ENCODE data around the gene SLIT1. TPM values are rescaled to one million over a fixed set of nuclear protein-coding genes. Genes with fewer than 3 reads are reported as not detected.
A peak's percentile ranks its signal among the peaks of the same experiment; 100 is the strongest.

Gene SLIT1
- total and polyA plus RNA-seq, 2 donors: 0.19 to 0.58 TPM

DNA sequence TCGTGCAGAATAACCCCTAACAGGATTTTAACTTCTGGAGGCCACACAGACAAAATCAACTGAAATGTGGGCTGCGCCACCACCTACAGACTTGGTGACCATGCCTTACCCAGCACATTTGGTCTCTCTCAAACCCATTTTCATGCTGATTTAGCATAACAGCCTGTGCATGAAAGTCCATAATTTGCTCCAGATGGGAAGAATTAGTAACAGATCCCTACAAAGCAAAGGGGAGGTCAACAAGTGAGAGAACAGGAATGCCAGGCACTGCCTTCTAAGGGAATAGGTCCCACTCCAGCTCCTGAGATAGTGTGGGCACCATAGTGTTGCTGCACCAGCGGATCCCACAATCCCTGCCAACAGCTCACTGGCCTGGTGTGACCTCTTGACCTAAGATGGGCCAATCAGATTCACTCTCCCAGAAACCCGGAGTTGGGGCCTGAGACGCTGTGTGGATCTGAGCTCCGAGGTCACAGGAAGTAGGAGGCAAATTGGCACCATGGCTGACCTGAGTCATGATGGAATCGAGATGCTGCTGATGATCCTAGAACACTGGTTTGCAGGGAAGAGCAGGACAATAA lies 32.4 kb downstream of the SLIT1 start:
- 80% methylated on average over 7 of the region's 7 CpGs for WGBS
- DNase-seq (ENCODE audit: extremely low spot score): no peak

DNA sequence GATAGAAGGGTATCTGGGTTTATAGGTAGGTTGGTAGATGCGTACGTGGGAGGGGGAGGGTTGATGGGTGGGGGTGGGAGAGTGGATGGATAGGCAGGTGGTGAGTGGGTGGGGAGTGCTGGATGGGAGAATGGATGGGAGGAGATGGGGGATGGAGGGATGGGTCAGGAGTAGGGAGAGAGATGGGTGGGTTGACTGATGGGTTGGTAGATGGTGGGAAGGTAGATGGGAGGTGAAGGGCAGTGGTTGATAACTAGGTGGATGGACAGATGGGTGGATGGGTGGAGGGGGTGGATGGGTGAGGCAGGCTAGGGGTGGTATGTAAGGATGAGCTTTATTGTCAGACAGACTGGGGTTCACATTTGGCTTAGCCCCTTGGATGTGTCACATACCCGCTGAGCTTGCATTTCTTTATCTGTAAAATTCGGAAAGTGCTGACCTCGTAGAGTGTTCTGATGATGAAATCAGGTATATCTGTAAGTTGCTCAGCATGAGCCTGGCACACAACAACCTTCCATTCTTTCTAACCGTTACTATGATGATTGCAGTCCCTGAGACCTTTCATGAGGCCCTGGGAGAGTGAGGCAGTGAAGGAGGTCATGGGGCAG lies 34.3 kb downstream of the SLIT1 start:
- no peaks in the 10 kb centered on the region for H3K36me3 ChIP-seq (ENCODE audit: insufficient read depth)
- H3K27ac ChIP-seq (ENCODE audit: low read depth): no peak overlapping the region
- no peaks in the 10 kb centered on the region for H3K4me1 ChIP-seq (ENCODE audit: insufficient read depth)
- WGBS: 80% methylated on average over 6 of the region's 6 CpGs
- no peak overlapping the region for H3K4me3 ChIP-seq (ENCODE audit: low read depth, low read length)
- DNase-seq (ENCODE audit: extremely low spot score): no peak

More for the DNA sequence above, 32.4 kb downstream of the SLIT1 start:
- Histone ChIP-seq H3K36me3 (ENCODE audit: insufficient read depth) (no peaks in the 10 kb centered on the region), H3K27ac (ENCODE audit: low read depth) (no peak overlapping the region), H3K4me3 (ENCODE audit: low read depth, low read length) (no peak overlapping the region), H3K4me1 (ENCODE audit: insufficient read depth) (no peaks in the 10 kb centered on the region)

DNA sequence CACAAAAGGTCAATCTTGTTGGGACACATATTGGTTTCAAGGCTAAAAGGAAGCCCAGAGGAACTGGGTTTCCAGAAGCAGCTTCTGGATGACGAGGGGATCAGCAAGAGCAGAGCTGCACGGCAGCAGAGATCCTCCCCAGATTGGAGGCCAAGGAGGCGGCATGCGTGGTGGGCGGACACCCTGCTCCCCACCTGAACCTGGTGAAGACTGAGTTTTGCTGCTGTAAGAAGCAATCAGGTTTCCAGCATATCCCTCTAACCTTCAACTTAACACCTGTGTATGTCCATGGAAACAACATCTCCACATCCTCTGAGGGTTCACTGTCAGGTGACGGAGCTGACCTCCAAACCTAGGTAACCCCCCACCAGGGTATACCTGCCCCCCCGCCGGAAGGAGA lies 35.1 kb downstream of the SLIT1 start:
- WGBS: 75% methylated on average over 8 of the region's 8 CpGs
- H3K36me3 ChIP-seq (ENCODE audit: insufficient read depth): no peaks in the 10 kb centered on the region
- DNase-seq (ENCODE audit: extremely low spot score): no peak
- H3K4me1 ChIP-seq (ENCODE audit: insufficient read depth): no peaks in the 10 kb centered on the region
- no peak overlapping the region for H3K27ac ChIP-seq (ENCODE audit: low read depth)
- H3K4me3 ChIP-seq (ENCODE audit: low read depth, low read length): no peak overlapping the region

GRCh38 chr10:97150013-97150595 lies 35.7 kb downstream of the SLIT1 start:
- DNase-seq (ENCODE audit: extremely low spot score): no peak
- Histone ChIP-seq H3K4me1 (ENCODE audit: insufficient read depth) (no peaks in the 10 kb centered on the region), H3K4me3 (ENCODE audit: low read depth, low read length) (no peak overlapping the region), H3K36me3 (ENCODE audit: insufficient read depth) (no peaks in the 10 kb centered on the region), H3K27ac (ENCODE audit: low read depth) (no peak overlapping the region)
- 44% methylated on average over 10 of the region's 10 CpGs for WGBS

DNA sequence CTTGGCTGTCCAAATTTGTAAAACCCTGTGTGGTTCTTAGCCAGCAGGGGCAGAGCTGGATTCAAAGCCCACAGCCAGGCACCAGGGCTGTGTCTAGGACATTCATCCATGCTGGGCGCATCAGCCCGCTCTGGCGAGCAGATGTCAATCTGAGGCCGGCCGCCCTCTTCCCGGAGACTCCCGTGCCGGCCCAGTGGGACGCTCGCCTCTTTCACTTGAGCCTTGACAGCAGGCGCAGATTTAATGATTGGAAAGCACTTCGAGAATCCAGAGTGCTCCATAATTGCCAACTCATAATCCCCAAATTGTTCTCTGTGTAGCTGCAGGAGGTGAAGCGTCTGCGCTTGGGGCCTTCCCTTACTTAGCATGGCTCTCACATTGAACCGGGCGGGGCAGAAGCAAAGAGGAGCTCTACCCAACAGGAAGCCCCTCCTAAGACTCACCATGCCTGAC lies 36.7 kb downstream of the SLIT1 start:
- Histone ChIP-seq H3K27ac (ENCODE audit: low read depth) (no peak overlapping the region), H3K4me1 (ENCODE audit: insufficient read depth) (no peaks in the 10 kb centered on the region), H3K4me3 (ENCODE audit: low read depth, low read length) (no peak overlapping the region), H3K36me3 (ENCODE audit: insufficient read depth) (no peaks in the 10 kb centered on the region)
- no peak for DNase-seq (ENCODE audit: extremely low spot score)
- 68% methylated on average over 16 of the region's 16 CpGs for WGBS

- WGBS: 83% methylated on average over 2 of the region's 2 CpGs
These were observed 41.5 kb downstream of the SLIT1 start for GRCh38 chr10:97144297-97144696.

GRCh38 chr10:97142834-97143233 lies 42.9 kb downstream of the SLIT1 start:
- no peaks in the 10 kb centered on the region for H3K4me1 ChIP-seq (ENCODE audit: insufficient read depth)
- H3K27ac ChIP-seq (ENCODE audit: low read depth): no peak overlapping the region
- H3K36me3 ChIP-seq (ENCODE audit: insufficient read depth): no peaks in the 10 kb centered on the region
- no peak overlapping the region for H3K4me3 ChIP-seq (ENCODE audit: low read depth, low read length)
- WGBS: 99% methylated on average over 2 of the region's 2 CpGs
- no peak for DNase-seq (ENCODE audit: extremely low spot score)

More at GRCh38 chr10:97144297-97144696, 41.5 kb downstream of the SLIT1 start:
- Histone ChIP-seq H3K4me3 (ENCODE audit: low read depth, low read length) (no peak overlapping the region), H3K4me1 (ENCODE audit: insufficient read depth) (no peaks in the 10 kb centered on the region), H3K27ac (ENCODE audit: low read depth) (no peak overlapping the region), H3K36me3 (ENCODE audit: insufficient read depth) (no peaks in the 10 kb centered on the region)
- no peak for DNase-seq (ENCODE audit: extremely low spot score)

DNA sequence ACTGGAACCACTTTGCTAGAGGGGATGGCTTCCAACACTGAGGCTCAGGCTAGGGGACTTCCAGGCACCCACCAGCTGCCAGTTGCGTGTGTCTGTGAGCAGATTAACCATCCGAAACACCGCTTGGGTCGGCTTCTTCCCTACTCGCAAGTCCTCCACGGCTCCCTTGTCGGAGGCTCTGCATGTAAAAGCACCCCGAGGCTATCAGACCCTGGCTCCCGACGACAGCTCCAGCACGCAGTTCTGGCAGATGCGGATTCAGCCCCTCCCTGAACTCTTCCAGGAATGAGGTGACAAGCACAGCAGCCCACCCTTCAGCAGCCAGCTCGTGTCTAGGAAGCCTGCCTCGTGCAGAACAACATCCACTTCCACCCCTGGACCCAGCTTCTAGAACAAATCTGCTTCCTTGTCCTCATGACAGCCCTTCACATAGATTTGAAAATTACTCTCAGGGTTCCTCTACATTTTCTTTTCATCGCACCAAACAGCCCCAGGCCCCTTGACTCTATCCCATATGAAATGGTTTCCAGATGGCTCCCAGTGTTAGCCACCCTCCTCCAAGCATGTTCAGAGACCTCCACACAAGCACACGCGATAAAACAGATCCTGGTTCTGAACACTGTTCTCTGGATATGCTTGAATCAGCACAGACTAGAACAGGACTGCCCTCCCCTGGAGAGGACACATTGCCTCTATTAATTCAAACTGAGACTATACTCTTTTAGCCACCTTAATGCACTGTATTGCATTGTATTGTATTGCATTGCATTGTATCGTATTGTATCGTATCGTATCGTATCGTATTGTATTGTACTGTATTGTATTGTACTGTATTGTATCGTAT lies 44.6 kb downstream of the SLIT1 start:
- 36% methylated on average over 22 of the region's 23 CpGs for whole genome bisulfite sequencing
- no peaks in the 10 kb centered on the region for H3K4me1 ChIP-seq (ENCODE audit: insufficient read depth)
- no peak overlapping the region for H3K4me3 ChIP-seq (ENCODE audit: low read depth, low read length)
- H3K27ac ChIP-seq (ENCODE audit: low read depth): no peak overlapping the region
- peak; percentile 8 for DNase-seq (ENCODE audit: extremely low spot score)
- no peaks in the 10 kb centered on the region for H3K36me3 ChIP-seq (ENCODE audit: insufficient read depth)

DNA sequence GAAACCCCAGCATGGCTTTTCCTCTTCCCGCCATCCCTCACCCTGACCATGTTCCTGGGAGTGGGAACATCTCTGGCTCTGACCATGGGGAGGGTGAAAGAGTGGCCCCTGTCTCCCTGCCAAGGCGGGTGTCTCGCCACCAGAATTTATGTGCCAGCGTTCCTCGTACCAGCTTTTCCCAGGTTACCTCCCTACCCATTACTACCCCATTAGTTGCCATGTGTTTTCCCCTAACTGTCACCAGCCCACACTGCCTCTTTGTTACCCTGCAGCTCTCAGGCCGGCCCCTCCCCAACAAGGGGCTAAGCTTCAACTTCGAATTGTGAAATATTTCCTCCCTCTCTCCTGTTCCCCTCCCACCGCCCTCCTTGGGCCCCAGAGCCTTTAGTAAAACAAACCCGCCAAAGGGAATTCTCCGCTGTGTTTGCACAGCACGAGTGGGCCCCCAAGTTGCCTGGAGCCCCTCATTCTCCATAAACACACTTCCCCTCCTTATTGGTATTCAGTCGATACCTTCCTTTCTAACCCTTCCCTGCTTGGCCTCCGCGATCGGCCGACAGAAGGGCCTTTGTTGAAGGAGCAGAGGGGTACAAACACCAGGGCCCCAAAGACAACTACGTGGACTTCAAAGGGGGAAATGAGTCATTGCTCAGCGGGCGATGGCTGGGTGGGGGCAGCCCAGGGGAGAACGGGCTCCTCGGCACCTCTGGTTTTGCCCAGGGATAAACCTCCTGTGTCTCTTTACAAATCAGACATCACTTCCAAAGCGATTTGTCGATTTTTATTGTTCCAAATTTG lies 45.5 kb downstream of the SLIT1 start:
- DNase-seq (ENCODE audit: extremely low spot score): no peak
- WGBS: 49% methylated on average over 23 of the region's 23 CpGs
- no peaks in the 10 kb centered on the region for H3K4me1 ChIP-seq (ENCODE audit: insufficient read depth)
- no peak overlapping the region for H3K27ac ChIP-seq (ENCODE audit: low read depth)
- H3K36me3 ChIP-seq (ENCODE audit: insufficient read depth): no peaks in the 10 kb centered on the region
- no peak overlapping the region for H3K4me3 ChIP-seq (ENCODE audit: low read depth, low read length)

GRCh38 chr10:97139651-97140048 lies 46.1 kb downstream of the SLIT1 start:
- Histone ChIP-seq H3K27ac (ENCODE audit: low read depth) (no peak overlapping the region), H3K4me1 (ENCODE audit: insufficient read depth) (no peaks in the 10 kb centered on the region), H3K36me3 (ENCODE audit: insufficient read depth) (no peaks in the 10 kb centered on the region), H3K4me3 (ENCODE audit: low read depth, low read length) (no peak overlapping the region)
- 92% methylated on average over 6 of the region's 6 CpGs for WGBS
- DNase-seq (ENCODE audit: extremely low spot score): no peak

DNA sequence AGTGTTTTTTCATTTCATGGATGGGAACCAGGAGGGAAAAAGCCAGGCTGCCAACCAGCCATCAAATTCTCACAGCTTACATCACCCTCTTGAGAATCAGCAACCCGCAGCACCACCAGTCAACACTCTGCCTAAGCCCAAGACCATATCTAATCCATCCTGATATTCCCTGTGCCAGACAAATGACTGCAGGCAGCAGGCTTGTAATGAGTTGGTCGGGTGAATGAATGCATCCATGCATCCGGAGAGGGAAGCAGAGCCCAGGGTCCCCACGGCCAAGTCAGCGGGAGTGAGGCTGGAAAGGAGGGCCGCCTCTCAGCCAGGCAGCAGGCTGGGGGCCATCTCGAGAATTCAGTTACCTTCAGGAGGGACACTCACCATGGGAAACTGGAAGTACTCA lies 46.9 kb downstream of the SLIT1 start:
- no peak for DNase-seq (ENCODE audit: extremely low spot score)
- Histone ChIP-seq H3K27ac (ENCODE audit: low read depth) (no peak overlapping the region), H3K4me1 (ENCODE audit: insufficient read depth) (no peaks in the 10 kb centered on the region), H3K4me3 (ENCODE audit: low read depth, low read length) (no peak overlapping the region), H3K36me3 (ENCODE audit: insufficient read depth) (no peaks in the 10 kb centered on the region)
- WGBS: 79% methylated on average over 7 of the region's 7 CpGs

- H3K36me3 ChIP-seq (ENCODE audit: insufficient read depth): no peaks in the 10 kb centered on the region
- no peaks in the 10 kb centered on the region for H3K4me1 ChIP-seq (ENCODE audit: insufficient read depth)
- DNase-seq (ENCODE audit: extremely low spot score): no peak
- H3K27ac ChIP-seq (ENCODE audit: low read depth): no peak overlapping the region
- no peak overlapping the region for H3K4me3 ChIP-seq (ENCODE audit: low read depth, low read length)
- 83% methylated on average over 15 of the region's 15 CpGs for WGBS
These were observed 47.6 kb downstream of the SLIT1 start for GRCh38 chr10:97138174-97138573.

GRCh38 chr10:97136756-97137155 lies 49.0 kb downstream of the SLIT1 start:
- 90% methylated on average over 3 of the region's 3 CpGs for WGBS
- H3K36me3 ChIP-seq (ENCODE audit: insufficient read depth): no peaks in the 10 kb centered on the region
- DNase-seq (ENCODE audit: extremely low spot score): no peak
- H3K4me1 ChIP-seq (ENCODE audit: insufficient read depth): no peaks in the 10 kb centered on the region
- H3K27ac ChIP-seq (ENCODE audit: low read depth): no peak overlapping the region
- H3K4me3 ChIP-seq (ENCODE audit: low read depth, low read length): no peak overlapping the region

Measured in urinary bladder (tissue), 4 donors.